Esophagus muscularis mucosa (tissue), 4 donors: Measurements from ENCODE around the gene CAPSL. TPM values are rescaled to one million over a fixed set of nuclear protein-coding genes. Genes with fewer than 3 reads are reported as not detected.

Experiments used
- DNase-seq: peaks from one replicate; pipeline ENCODE4 v3.0.0-alpha.2; 2017; ENCODE audit errors: extremely low spot score
- H3K27ac ChIP-seq, 4 donors: fragments of 200-600 bp; sonication (generic); replicated peaks in 1 of 4; 1 replicate in 3 of 4; 2 replicates in 1 of 4; pipeline ENCODE4 v1.5.1; 2016 to 2019; ENCODE audit warnings: mild to moderate bottlenecking in 1 of 4
- H3K27me3 ChIP-seq, 4 donors: fragments of 200-600 bp; sonication (generic); one replicate each; pipeline versions ENCODE4 v1.5.1 to v1.6.0; 2016 to 2019
- H3K36me3 ChIP-seq, 4 donors: fragments of 200-600 bp; sonication (generic); one replicate each; pipeline ENCODE4 v1.5.1; 2016 to 2019
- H3K4me1 ChIP-seq, 4 donors: fragments of 200-600 bp; sonication (generic); one replicate each; pipeline ENCODE4 v1.5.1; 2016 to 2019
- H3K4me3 ChIP-seq, 4 donors: fragments of 200-600 bp; sonication (generic); 1 replicate in 2 of 4; 2 replicates in 2 of 4; pipeline ENCODE4 v1.5.1; 2016 to 2019; ENCODE audit warnings: mild to moderate bottlenecking in 4 of 4, moderate library complexity in 1 of 4
- H3K9me3 ChIP-seq, 4 donors: fragments of 200-600 bp; sonication (generic); 1 replicate in 3 of 4; 2 replicates in 1 of 4; pipeline ENCODE4 v1.5.1; 2016 to 2019
- EP300 ChIP-seq: sonication (generic); formaldehyde crosslinking; IDR thresholded peaks from one replicate; pipeline ENCODE4 v1.6.1; 2017; ENCODE audit warnings: antibody characterized with exemption
- POLR2A ChIP-seq: fragments of 450-650 bp; IDR thresholded peaks from one replicate; pipeline ENCODE4 v1.6.1; 2017; ENCODE audit warnings: antibody characterized with exemption, moderate library complexity, mild to moderate bottlenecking, low read depth
- POLR2AphosphoS5 ChIP-seq, 2 donors: sonication (generic); formaldehyde crosslinking; IDR thresholded peaks; one replicate each; pipeline ENCODE4 v1.6.1; 2017; ENCODE audit warnings: antibody characterized with exemption in 2 of 2
- WGBS: methylation state at CpG from one replicate; pipeline ENCODE4 v1.1.5; 2018; 5-methylcytosine and 5-hydroxymethylcytosine counted together
- intact Hi-C: fragments of 100-400 bp; cut with DNase I; formaldehyde crosslinking; loops from one replicate; pipeline ENCODE4 v1.15.1; 2023
- total RNA-seq, 4 donors: library from RNA; depleted of rRNA; stranded (reverse); fragments of >200 nt; gene quantifications; one replicate each; pipeline versions ENCODE4 v1.1.0 to v1.2.1, GENCODE V29; 2016
- TF ChIP-seq, protein P1 (sequence below), 3 experiments: fragments of 200-600 bp in 2 of 3; fragments of 450-650 bp in 1 of 3; sonication (generic) in 2 of 3; IDR thresholded peaks; one replicate each; pipeline ENCODE4 v1.5.1; 2017 to 2019; ENCODE audit warnings: antibody characterized with exemption in 3 of 3, mild to moderate bottlenecking in 2 of 3, moderate library complexity in 1 of 3

CAPSL gene
- total RNA-seq, 4 donors from 2014 or later: not detected

DNA sequence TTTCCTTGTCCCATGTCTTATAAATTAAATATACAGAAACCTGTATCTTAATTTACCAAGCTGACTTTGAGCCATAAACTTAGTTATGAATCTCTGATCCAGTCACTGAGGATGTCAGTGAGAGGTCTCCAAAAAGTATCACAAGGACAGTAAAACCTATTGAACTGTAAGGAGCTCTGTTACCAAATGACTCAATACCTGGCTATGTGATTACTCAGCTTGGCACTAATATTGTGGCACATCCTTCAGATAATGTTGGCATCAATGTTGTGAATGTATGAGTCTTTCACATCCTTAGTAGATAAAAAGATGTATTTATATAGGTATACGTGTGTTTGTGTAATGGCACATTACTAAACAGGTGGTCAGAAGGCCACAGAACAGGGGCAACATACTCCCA, 18.0 kb upstream of the CAPSL start:
- 78% methylated on average over 1 of the region's 1 CpG for WGBS
- Histone ChIP-seq H3K9me3 (peaks cover 0 to 11% (median 5%) of the 10 kb centered on the region in 4 donors), H3K4me3 (no peak overlapping the region), H3K27ac (no peak overlapping the region), H3K27me3 (peaks cover 0 to 10% (median 0%) of the 10 kb centered on the region in 4 donors), H3K4me1 (no peaks in the 10 kb centered on the region), H3K36me3 (no peaks in the 10 kb centered on the region)
- no peak for DNase-seq
- intact Hi-C loops: no loop called here
- TF ChIP-seq POLR2A (no peak), POLR2AphosphoS5 (IDR thresholded peaks at IDR 0.05) (no peak), EP300 (no peak)
- TF ChIP-seq, protein P1, sequence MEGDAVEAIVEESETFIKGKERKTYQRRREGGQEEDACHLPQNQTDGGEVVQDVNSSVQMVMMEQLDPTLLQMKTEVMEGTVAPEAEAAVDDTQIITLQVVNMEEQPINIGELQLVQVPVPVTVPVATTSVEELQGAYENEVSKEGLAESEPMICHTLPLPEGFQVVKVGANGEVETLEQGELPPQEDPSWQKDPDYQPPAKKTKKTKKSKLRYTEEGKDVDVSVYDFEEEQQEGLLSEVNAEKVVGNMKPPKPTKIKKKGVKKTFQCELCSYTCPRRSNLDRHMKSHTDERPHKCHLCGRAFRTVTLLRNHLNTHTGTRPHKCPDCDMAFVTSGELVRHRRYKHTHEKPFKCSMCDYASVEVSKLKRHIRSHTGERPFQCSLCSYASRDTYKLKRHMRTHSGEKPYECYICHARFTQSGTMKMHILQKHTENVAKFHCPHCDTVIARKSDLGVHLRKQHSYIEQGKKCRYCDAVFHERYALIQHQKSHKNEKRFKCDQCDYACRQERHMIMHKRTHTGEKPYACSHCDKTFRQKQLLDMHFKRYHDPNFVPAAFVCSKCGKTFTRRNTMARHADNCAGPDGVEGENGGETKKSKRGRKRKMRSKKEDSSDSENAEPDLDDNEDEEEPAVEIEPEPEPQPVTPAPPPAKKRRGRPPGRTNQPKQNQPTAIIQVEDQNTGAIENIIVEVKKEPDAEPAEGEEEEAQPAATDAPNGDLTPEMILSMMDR (IDR thresholded peaks at IDR 0.05): no peak

DNA sequence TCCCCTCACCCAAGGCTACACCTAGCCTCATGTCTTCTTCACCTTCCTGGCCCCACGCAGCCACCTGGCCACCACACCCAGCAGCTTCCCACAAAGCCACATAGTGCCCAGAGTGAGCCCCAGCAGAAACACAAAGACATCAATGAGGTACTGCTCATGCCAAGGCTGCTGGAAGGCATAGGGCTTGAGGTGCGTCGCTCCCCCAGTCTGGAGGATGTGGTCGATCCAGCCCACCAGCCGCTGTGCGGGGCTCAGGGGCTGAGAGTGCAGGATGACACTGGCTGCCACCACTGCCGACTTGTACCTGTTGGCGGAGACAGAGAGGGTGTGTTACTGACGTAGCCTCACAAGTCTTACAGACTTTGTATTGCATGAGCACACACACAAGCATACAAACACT, 15.8 kb upstream of the CAPSL start:
- Histone ChIP-seq H3K4me1 (no peaks in the 10 kb centered on the region), H3K9me3 (peaks cover 0 to 7% (median 0%) of the 10 kb centered on the region in 4 donors)
- WGBS: 74% methylated on average over 6 of the region's 9 CpGs

DNA sequence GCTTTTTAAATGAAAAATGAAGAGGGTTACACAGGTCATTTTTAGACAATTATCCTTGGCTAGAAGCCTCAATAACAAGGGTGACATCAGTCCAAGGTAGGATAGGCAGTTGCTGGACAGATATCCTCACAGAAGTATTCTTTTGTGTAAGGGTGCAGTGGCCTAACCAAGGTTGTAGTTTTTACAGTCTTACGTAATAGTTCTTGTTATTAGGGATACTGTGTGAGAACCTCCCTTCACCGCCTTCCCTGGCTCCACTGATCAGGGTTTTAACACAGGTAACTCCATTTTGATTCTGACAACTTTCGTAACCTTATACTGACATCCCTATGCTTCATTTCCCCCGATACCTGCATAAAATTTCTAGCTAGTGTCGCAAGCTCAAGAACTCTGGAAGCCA, 8.7 kb upstream of the CAPSL start:
- Histone ChIP-seq H3K9me3 (no peaks in the 10 kb centered on the region), H3K4me1 (no peaks in the 10 kb centered on the region), H3K36me3 (no peaks in the 10 kb centered on the region), H3K27me3 (no peaks in the 10 kb centered on the region), H3K27ac (no peak overlapping the region), H3K4me3 (no peak overlapping the region)
- intact Hi-C loops: no loop called here
- 76% methylated on average over 5 of the region's 5 CpGs for WGBS
- TF ChIP-seq POLR2AphosphoS5 (IDR thresholded peaks at IDR 0.05) (no peak), EP300 (no peak), POLR2A (no peak)
- TF ChIP-seq, protein P1 (IDR thresholded peaks at IDR 0.05): no peak
- DNase-seq: peak; percentile 45

More for the DNA sequence above, 15.8 kb upstream of the CAPSL start:
- Histone ChIP-seq H3K36me3 (no peaks in the 10 kb centered on the region), H3K4me3 (no peak overlapping the region), H3K27ac (no peak overlapping the region), H3K27me3 (peaks cover 0 to 10% (median 0%) of the 10 kb centered on the region in 4 donors)
- intact Hi-C loops: no loop called here
- DNase-seq: peak; percentile 90
- TF ChIP-seq, protein P1 (IDR thresholded peaks at IDR 0.05): no peak
- TF ChIP-seq EP300: no peak
- no peak for TF ChIP-seq POLR2AphosphoS5 (IDR thresholded peaks at IDR 0.05)
- no peak for TF ChIP-seq POLR2A

DNA sequence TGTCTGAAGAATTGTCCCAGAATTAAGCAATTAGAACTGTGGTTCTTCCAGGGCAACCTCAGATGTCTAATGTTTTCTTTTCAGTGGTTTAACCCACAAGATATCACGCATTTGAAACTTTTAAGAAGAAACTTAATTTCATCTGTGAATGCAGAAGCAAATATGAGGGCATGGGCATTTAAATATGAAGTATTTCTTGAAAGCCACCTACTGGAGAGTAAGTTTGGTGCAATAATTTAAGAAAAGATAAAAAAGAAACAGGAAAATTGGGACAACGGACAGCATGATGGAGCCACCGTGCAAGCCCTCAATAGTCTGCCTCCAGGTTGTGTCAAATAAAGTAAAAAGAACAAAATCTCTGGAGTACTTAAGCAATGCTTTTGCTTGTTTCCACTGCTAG, 1.2 kb upstream of the CAPSL start:
- TF ChIP-seq EP300: no peak
- TF ChIP-seq, protein P1 (IDR thresholded peaks at IDR 0.05): no peak
- intact Hi-C loops: no loop called here
- WGBS: 77% methylated on average over 3 of the region's 3 CpGs

DNA sequence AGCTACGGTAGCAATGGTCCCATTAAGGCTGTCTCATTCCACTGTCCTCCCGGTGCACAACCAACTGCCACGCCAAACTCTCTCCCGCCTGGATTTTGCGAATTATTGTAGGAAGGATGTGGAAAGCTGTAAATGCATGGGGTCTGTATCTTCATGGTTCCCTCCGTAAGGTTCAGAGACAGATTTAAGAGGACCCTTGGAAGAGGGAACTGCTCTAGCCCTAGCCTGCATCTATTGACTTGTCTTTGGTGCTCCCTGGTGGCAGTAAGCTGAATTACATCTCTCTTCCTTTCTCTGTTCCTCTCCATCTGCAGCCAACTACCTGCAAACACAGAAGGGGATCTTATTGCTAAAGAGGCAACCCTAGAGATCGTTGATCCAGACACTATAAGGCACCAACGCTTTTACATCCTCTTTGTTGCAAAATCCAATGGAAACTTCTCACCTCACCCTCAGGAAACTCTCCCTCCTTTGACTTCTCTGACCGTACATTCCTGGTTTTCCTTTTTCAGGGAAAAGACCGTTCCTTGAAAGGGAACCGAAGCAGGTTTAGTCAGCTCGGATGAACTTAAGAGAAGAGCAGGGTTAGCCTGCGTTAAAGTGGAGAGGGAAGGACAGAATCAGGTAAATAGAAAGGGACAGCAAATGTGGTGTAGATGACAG, 11.9 kb downstream of the CAPSL start:
- no peak for TF ChIP-seq POLR2A
- TF ChIP-seq, protein P1 (IDR thresholded peaks at IDR 0.05): peak; percentile 80 to 84 (median 83)
- H3K36me3 ChIP-seq: no peaks in the 10 kb centered on the region
- no peak overlapping the region for H3K4me3 ChIP-seq
- intact Hi-C loops: loop anchor here (1.0 to 10.0 kb wide), 3 partner anchors 148 to 832 kb away; partner anchors contain the start of gene SPEF2
- 28% methylated on average over 13 of the region's 13 CpGs for WGBS
- no peaks in the 10 kb centered on the region for H3K9me3 ChIP-seq
- peaks cover 4 to 11% (median 8%) of the 10 kb centered on the region in 4 donors for H3K4me1 ChIP-seq
- no peak for DNase-seq
- no peak overlapping the region for H3K27ac ChIP-seq
- H3K27me3 ChIP-seq: peaks cover 0 to 55% (median 2%) of the 10 kb centered on the region in 4 donors

More for the DNA sequence above, 1.2 kb upstream of the CAPSL start:
- no peak for DNase-seq
- Histone ChIP-seq H3K9me3 (no peaks in the 10 kb centered on the region), H3K4me1 (peaks cover 0 to 8% (median 4%) of the 10 kb centered on the region in 4 donors), H3K27me3 (no peaks in the 10 kb centered on the region), H3K36me3 (no peaks in the 10 kb centered on the region), H3K27ac (no peak overlapping the region), H3K4me3 (no peak overlapping the region)
